NCI-H2227 (cell line): ENCODE data around the gene TXNRD1.

Source experiments
- DNase-seq: peaks from one replicate; lab custom pipeline; 2025; ENCODE audit not compliant: unreplicated experiment; lab: John Stamatoyannopoulos, UW

Gene TXNRD1

GRCh38 chr12:104279164-104279563 lies 63.6 kb downstream of the TXNRD1 start:
- DNase-seq: no peak

GRCh38 chr12:104280111-104280510 lies 64.5 kb downstream of the TXNRD1 start:
- DNase-seq: no peak

GRCh38 chr12:104280717-104281458 lies 65.3 kb downstream of the TXNRD1 start:
- DNase-seq: no peak

- no peak for DNase-seq
Measured at GRCh38 chr12:104281636-104282035, 66.1 kb downstream of the TXNRD1 start.

- no peak for DNase-seq
Measured at GRCh38 chr12:104282109-104282508, 66.5 kb downstream of the TXNRD1 start.

GRCh38 chr12:104285740-104286515 lies 70.3 kb downstream of the TXNRD1 start:
- peak; percentile 16 for DNase-seq

- DNase-seq: peak; percentile 96
Measured at GRCh38 chr12:104286516-104287482, 71.2 kb downstream of the TXNRD1 start.

GRCh38 chr12:104288635-104289274 lies 73.2 kb downstream of the TXNRD1 start:
- DNase-seq: peak; percentile 89

- no peak for DNase-seq
Measured at GRCh38 chr12:104290320-104290719, 74.7 kb downstream of the TXNRD1 start.

GRCh38 chr12:104290855-104291254 lies 75.3 kb downstream of the TXNRD1 start:
- no peak for DNase-seq

- no peak for DNase-seq
Measured at GRCh38 chr12:104291867-104292524, 76.4 kb downstream of the TXNRD1 start.

- no peak for DNase-seq
Measured at GRCh38 chr12:104292872-104293794, 77.6 kb downstream of the TXNRD1 start.

- peak; percentile 16 for DNase-seq
Measured at GRCh38 chr12:104294158-104294859, 78.7 kb downstream of the TXNRD1 start.

- DNase-seq: no peak
Measured at GRCh38 chr12:104294927-104295668, 79.5 kb downstream of the TXNRD1 start.

- no peak for DNase-seq
Measured at GRCh38 chr12:104295954-104296353, 80.4 kb downstream of the TXNRD1 start.

GRCh38 chr12:104296718-104297117 lies 81.1 kb downstream of the TXNRD1 start:
- DNase-seq: no peak

GRCh38 chr12:104297477-104298113 lies 82.0 kb downstream of the TXNRD1 start:
- DNase-seq: no peak
